Measurements from ENCODE around the gene FGD3. TPM values are rescaled to one million over a fixed set of nuclear protein-coding genes. Genes with fewer than 3 reads are reported as not detected.

Gene FGD3
- total RNA-seq, 2 donors from 2014 or later, result 9.9 to 13.7 TPM

DNA sequence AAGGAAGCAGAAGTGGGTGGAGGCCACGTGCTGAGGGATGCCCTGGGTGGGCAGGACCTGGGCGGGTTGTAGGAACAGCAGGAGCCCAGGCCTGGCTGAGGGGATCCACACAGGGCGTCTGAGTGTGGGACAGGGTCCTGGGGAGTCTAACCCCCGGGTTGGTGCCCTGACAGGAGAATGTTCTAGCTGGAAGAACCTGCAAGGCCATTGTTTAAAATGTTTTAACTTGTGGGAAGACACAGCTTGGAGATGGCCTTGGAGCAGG, 77.3 kb downstream of the FGD3 start:
- Histone ChIP-seq H3K36me3 (peaks cover 5% of the 10 kb centered on the region), H3K4me1 (ENCODE audit: control insufficient read depth in 1 of 2, low read depth in 2 of 2) (no peaks in the 10 kb centered on the region), H3K27ac (no peak overlapping the region), H3K4me3 (no peak overlapping the region), H3K27me3 (replicated peaks; ENCODE audit: insufficient read depth) (no peaks in the 10 kb centered on the region), H3K9me3 (no peaks in the 10 kb centered on the region)
- DNase-seq (ENCODE audit: low spot score) (no peak), ATAC-seq (ENCODE audit: insufficient number of reproducible peaks, low FRiP score, low read depth) (no peak)
- no peak for TF ChIP-seq CTCF (IDR thresholded peaks at IDR 0.05)

GRCh38 chr9:93024986-93025630, 77.8 kb downstream of the FGD3 start:
- no peaks in the 10 kb centered on the region for H3K9me3 ChIP-seq
- no peaks in the 10 kb centered on the region for H3K4me1 ChIP-seq (ENCODE audit: control insufficient read depth in 1 of 2, low read depth in 2 of 2)
- ATAC-seq (ENCODE audit: insufficient number of reproducible peaks, low FRiP score, low read depth) (no peak), DNase-seq (ENCODE audit: low spot score) (no peak)
- no peak overlapping the region for H3K27ac ChIP-seq
- H3K4me3 ChIP-seq, result no peak overlapping the region
- peaks cover 5% of the 10 kb centered on the region for H3K36me3 ChIP-seq
- no peak for TF ChIP-seq CTCF (IDR thresholded peaks at IDR 0.05)
- H3K27me3 ChIP-seq (replicated peaks; ENCODE audit: insufficient read depth), result no peaks in the 10 kb centered on the region

DNA sequence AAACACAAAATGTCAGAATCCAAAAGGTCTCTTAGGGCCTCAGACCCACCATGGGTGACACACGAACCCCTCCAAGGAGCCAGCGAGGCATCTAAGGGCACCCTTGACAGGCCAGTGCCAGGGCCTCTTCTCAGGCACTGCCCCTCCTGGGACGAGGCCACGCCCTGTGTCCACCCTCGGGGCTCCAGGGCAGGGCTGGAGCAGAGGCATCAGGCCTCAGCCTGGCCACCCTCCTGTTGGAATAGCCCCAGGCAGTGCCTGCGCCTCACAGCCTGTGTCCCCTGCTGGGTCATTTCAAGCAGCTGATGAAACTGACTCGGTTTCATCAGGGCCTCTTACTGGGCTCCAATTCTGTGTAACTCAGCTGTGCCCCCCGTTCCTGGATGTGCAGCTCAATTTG, 78.4 kb downstream of the FGD3 start:
- TF ChIP-seq CTCF (IDR thresholded peaks at IDR 0.05), result no peak
- no peak overlapping the region for H3K4me3 ChIP-seq
- H3K36me3 ChIP-seq, result peaks cover 3% of the 10 kb centered on the region
- H3K27me3 ChIP-seq (replicated peaks; ENCODE audit: insufficient read depth), result no peaks in the 10 kb centered on the region
- no peaks in the 10 kb centered on the region for H3K4me1 ChIP-seq (ENCODE audit: control insufficient read depth in 1 of 2, low read depth in 2 of 2)
- ATAC-seq (ENCODE audit: insufficient number of reproducible peaks, low FRiP score, low read depth) (no peak), DNase-seq (ENCODE audit: low spot score) (no peak)
- no peaks in the 10 kb centered on the region for H3K9me3 ChIP-seq
- no peak overlapping the region for H3K27ac ChIP-seq

GRCh38 chr9:93026640-93027039, 79.3 kb downstream of the FGD3 start:
- no peak for ATAC-seq (ENCODE audit: insufficient number of reproducible peaks, low FRiP score, low read depth)

DNA sequence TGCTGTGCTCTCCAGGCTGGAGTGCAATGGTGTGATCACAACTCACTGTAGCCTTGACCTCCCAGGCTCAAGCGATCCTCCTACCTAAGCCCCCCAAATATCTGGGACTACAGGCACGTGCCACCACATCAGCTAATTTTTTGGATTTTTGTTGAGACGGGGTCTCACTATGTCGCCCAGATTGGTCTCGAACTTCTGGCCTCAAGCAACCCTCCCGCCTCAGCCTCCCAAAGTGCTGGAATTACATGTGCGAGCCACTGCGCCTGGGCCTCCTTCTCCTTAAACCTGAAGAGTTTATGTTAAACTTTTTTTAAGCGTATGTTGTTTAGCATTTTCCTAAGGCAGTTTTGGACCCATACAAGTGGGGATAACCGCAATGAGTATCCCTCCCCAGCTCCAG, 80.4 kb downstream of the FGD3 start:
- DNase-seq (ENCODE audit: low spot score), result no peak
- Histone ChIP-seq H3K4me1 (ENCODE audit: control insufficient read depth in 1 of 2, low read depth in 2 of 2) (no peaks in the 10 kb centered on the region), H3K27me3 (replicated peaks; ENCODE audit: insufficient read depth) (no peaks in the 10 kb centered on the region), H3K4me3 (no peak overlapping the region), H3K9me3 (no peaks in the 10 kb centered on the region), H3K36me3 (no peaks in the 10 kb centered on the region), H3K27ac (no peak overlapping the region)
- no peak for TF ChIP-seq CTCF (IDR thresholded peaks at IDR 0.05)
- no peak for ATAC-seq (ENCODE audit: insufficient number of reproducible peaks, low FRiP score, low read depth)

More at GRCh38 chr9:93026640-93027039, 79.3 kb downstream of the FGD3 start:
- no peaks in the 10 kb centered on the region for H3K27me3 ChIP-seq (replicated peaks; ENCODE audit: insufficient read depth)
- H3K27ac ChIP-seq, result no peak overlapping the region
- no peak for TF ChIP-seq CTCF (IDR thresholded peaks at IDR 0.05)
- H3K4me1 ChIP-seq (ENCODE audit: control insufficient read depth in 1 of 2, low read depth in 2 of 2), result no peaks in the 10 kb centered on the region
- no peaks in the 10 kb centered on the region for H3K9me3 ChIP-seq
- H3K36me3 ChIP-seq, result no peaks in the 10 kb centered on the region
- no peak overlapping the region for H3K4me3 ChIP-seq
- DNase-seq (ENCODE audit: low spot score), result no peak

Measured in thoracic aorta (tissue), 2 donors.